Liver (tissue), 3 donors: ENCODE data around the gene DKK2.

Source experiments
- EGR1 ChIP-seq, 2 donors: IDR thresholded peaks; 2 replicates each; pipeline ENCODE4 v1.6.1; 2016 to 2018; ENCODE audit warnings: antibody characterized with exemption in 2 of 2, low read depth in 2 of 2
- HNF4G ChIP-seq: IDR thresholded peaks from 2 replicates; pipeline ENCODE4 v1.6.1; 2016; ENCODE audit warnings: antibody characterized with exemption
- JUND ChIP-seq, 2 donors: IDR thresholded peaks; 2 replicates each; pipeline ENCODE4 v1.6.1; 2016; ENCODE audit warnings: antibody characterized with exemption in 2 of 2
- RAD21 ChIP-seq, 2 donors: IDR thresholded peaks; 2 replicates each; pipeline ENCODE4 v1.6.1; 2016; ENCODE audit warnings: antibody characterized with exemption in 2 of 2, mild to moderate bottlenecking in 2 of 2
- SP1 ChIP-seq: IDR thresholded peaks from 2 replicates; pipeline ENCODE4 v1.6.1; 2018; ENCODE audit warnings: antibody characterized with exemption, mild to moderate bottlenecking
- TAF1 ChIP-seq: conservative IDR thresholded peaks from 2 replicates; pipeline ENCODE4 v1.6.1; 2016; ENCODE audit warnings: antibody characterized with exemption, mild to moderate bottlenecking
- TF ChIP-seq, protein P1 (sequence below): fragments of 150-350 bp; IDR thresholded peaks from 2 replicates; pipeline ENCODE4 v1.5.1; 2017; ENCODE audit warnings: improper control_type of control experiment, low read depth, low read length; ENCODE audit not compliant: missing input control
- TF ChIP-seq, protein P2 (sequence below): IDR thresholded peaks from 2 replicates; pipeline ENCODE4 v1.6.1; 2016; ENCODE audit warnings: antibody characterized with exemption, mild to moderate bottlenecking
- TF ChIP-seq, protein P3 (sequence below): IDR thresholded peaks from 2 replicates; pipeline ENCODE4 v1.6.1; 2016; ENCODE audit warnings: antibody characterized with exemption
- TF ChIP-seq, protein P4 (sequence below): IDR thresholded peaks from 2 replicates; pipeline ENCODE4 v1.6.1; 2016; ENCODE audit warnings: antibody characterized with exemption
- donor health status: healthy.
- donor health status: healthy.

DNA sequence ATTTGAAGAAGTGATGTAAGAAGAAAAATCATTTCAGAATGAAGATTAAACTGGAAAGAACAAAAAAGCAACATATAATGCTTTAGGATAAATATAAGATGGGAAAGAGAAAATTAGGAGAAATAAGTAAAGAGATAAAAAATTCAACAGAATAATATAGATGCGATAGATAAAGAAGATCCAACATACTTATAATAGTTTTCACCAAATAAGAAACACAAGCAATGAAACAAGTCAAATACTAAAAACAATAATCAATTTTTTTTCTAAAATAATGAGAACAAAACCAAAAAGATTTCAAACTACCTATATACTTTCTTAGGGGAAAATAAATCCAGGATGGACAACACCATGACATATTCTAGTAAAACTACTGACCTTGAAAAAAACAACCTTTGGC, 10.1 kb upstream of the DKK2 start:
- TF ChIP-seq, protein P1, sequence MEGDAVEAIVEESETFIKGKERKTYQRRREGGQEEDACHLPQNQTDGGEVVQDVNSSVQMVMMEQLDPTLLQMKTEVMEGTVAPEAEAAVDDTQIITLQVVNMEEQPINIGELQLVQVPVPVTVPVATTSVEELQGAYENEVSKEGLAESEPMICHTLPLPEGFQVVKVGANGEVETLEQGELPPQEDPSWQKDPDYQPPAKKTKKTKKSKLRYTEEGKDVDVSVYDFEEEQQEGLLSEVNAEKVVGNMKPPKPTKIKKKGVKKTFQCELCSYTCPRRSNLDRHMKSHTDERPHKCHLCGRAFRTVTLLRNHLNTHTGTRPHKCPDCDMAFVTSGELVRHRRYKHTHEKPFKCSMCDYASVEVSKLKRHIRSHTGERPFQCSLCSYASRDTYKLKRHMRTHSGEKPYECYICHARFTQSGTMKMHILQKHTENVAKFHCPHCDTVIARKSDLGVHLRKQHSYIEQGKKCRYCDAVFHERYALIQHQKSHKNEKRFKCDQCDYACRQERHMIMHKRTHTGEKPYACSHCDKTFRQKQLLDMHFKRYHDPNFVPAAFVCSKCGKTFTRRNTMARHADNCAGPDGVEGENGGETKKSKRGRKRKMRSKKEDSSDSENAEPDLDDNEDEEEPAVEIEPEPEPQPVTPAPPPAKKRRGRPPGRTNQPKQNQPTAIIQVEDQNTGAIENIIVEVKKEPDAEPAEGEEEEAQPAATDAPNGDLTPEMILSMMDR, result no peak
- TF ChIP-seq, protein P2, sequence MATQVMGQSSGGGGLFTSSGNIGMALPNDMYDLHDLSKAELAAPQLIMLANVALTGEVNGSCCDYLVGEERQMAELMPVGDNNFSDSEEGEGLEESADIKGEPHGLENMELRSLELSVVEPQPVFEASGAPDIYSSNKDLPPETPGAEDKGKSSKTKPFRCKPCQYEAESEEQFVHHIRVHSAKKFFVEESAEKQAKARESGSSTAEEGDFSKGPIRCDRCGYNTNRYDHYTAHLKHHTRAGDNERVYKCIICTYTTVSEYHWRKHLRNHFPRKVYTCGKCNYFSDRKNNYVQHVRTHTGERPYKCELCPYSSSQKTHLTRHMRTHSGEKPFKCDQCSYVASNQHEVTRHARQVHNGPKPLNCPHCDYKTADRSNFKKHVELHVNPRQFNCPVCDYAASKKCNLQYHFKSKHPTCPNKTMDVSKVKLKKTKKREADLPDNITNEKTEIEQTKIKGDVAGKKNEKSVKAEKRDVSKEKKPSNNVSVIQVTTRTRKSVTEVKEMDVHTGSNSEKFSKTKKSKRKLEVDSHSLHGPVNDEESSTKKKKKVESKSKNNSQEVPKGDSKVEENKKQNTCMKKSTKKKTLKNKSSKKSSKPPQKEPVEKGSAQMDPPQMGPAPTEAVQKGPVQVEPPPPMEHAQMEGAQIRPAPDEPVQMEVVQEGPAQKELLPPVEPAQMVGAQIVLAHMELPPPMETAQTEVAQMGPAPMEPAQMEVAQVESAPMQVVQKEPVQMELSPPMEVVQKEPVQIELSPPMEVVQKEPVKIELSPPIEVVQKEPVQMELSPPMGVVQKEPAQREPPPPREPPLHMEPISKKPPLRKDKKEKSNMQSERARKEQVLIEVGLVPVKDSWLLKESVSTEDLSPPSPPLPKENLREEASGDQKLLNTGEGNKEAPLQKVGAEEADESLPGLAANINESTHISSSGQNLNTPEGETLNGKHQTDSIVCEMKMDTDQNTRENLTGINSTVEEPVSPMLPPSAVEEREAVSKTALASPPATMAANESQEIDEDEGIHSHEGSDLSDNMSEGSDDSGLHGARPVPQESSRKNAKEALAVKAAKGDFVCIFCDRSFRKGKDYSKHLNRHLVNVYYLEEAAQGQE, result no peak
- TF ChIP-seq, protein P3, sequence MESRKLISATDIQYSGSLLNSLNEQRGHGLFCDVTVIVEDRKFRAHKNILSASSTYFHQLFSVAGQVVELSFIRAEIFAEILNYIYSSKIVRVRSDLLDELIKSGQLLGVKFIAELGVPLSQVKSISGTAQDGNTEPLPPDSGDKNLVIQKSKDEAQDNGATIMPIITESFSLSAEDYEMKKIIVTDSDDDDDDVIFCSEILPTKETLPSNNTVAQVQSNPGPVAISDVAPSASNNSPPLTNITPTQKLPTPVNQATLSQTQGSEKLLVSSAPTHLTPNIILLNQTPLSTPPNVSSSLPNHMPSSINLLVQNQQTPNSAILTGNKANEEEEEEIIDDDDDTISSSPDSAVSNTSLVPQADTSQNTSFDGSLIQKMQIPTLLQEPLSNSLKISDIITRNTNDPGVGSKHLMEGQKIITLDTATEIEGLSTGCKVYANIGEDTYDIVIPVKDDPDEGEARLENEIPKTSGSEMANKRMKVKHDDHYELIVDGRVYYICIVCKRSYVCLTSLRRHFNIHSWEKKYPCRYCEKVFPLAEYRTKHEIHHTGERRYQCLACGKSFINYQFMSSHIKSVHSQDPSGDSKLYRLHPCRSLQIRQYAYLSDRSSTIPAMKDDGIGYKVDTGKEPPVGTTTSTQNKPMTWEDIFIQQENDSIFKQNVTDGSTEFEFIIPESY, result no peak
- TF ChIP-seq EGR1 (IDR thresholded peaks at IDR 0.05; ENCODE audit: low read depth in 2 of 2) (no peak), HNF4G (no peak), JUND (IDR thresholded peaks at IDR 0.05) (no peak), SP1 (no peak), TAF1 (no peak), RAD21 (IDR thresholded peaks at IDR 0.05) (no peak)
- TF ChIP-seq, protein P4, sequence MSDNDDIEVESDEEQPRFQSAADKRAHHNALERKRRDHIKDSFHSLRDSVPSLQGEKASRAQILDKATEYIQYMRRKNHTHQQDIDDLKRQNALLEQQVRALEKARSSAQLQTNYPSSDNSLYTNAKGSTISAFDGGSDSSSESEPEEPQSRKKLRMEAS, result no peak
